Measurements from ENCODE around the gene SEC61B. TPM values are rescaled to one million over a fixed set of nuclear protein-coding genes. Genes with fewer than 3 reads are reported as not detected.

Gene SEC61B
- total and polyA plus RNA-seq, 10 of the 15 experiments (the other 5 are each of a cell fraction or from before 2014, with no cell fraction given), result 108 to 747 (median 301) TPM

DNA sequence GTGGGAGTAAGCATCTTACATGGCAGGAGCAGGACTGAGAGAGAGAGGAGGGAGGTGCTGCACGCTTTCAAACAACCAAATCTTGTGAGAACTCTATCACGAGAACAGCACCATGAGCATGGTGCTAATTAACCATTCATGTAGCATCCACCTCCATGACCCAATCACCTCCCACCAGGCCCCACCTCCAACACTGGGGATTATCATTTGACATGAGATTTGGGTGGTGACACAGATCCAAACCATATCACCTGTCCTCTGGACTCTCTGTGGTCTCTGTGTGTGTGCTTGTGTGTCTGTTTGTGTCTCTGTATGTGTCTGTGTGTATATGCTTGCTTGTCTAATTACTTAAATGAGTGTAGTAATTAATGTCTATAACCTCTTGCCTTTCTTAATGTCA lies 31.1 kb downstream of the SEC61B start:
- ATAC-seq (peak; percentile 77), DNase-seq (ENCODE audit: low read depth, low spot score) (peak; percentile 68), FAIRE-seq (peak; percentile 86)
- BruUV-seq (replicated peaks), result no TSS peak
- H3K36me3 ChIP-seq (ENCODE audit: control insufficient read depth in 2 of 2, insufficient read depth in 2 of 2, low read length in 1 of 2), result no peaks in the 10 kb centered on the region
- in situ Hi-C loops (cut with MboI), result no loop called here
- POLR2A ChIA-PET, result interaction anchor here (1.0 to 1.9 kb wide), 6 partner anchors 9 to 71 kb away, joined by 3 to 8 read pairs (median 4); no protein-coding TSS in a partner anchor
- 25% methylated on average over 2 of the region's 2 CpGs for WGBS (ENCODE audit: insufficient coverage, insufficient replicate concordance, low lambda C conversion rate, missing lambda C conversion rate)
- CTCF ChIA-PET, result interaction anchor here (3.4 to 3.7 kb wide), 2 partner anchors 12 to 20 kb away, joined by 24 to 40 read pairs; no protein-coding TSS in a partner anchor
- H2AFZ ChIP-seq (ENCODE audit: control insufficient read depth, low read depth, low read length), result peak overlapping the region; percentile 64
- H3K4me3 ChIP-seq, result no peak overlapping the region
- no peaks in the 10 kb centered on the region for H3K9me3 ChIP-seq (replicated peaks; ENCODE audit: control insufficient read depth, insufficient read depth, low read length)
- RAD21 ChIA-PET (ENCODE audit: unreplicated experiment), result interaction anchor here (0.9 to 3.7 kb wide), 6 partner anchors 10 to 566 kb away, joined by 3 to 50 read pairs (median 6); partner anchors contain the start of genes ALG2 and SEC61B
- H3K4me2 ChIP-seq (ENCODE audit: control insufficient read depth, insufficient read depth), result peak overlapping the region; percentile 91
- SMC1A ChIA-PET (ENCODE audit: uncharacterized antibody, unreplicated experiment), result interaction anchor here (0.8 to 3.7 kb wide), 6 partner anchors 9 to 115 kb away, joined by 3 to 50 read pairs (median 10); no protein-coding TSS in a partner anchor
- no peaks in the 10 kb centered on the region for H3K27me3 ChIP-seq (replicated peaks in 1 of 2; ENCODE audit: control insufficient read depth in 2 of 2, insufficient read depth in 2 of 2, low read length in 1 of 2)
- H4K20me1 ChIP-seq (ENCODE audit: control insufficient read depth, insufficient read depth), result no peaks in the 10 kb centered on the region
- H3K4me1 ChIP-seq (ENCODE audit: control insufficient read depth, insufficient read depth, low read length), result peaks cover 34% of the 10 kb centered on the region
- no peaks in the 10 kb centered on the region for H3K79me2 ChIP-seq (ENCODE audit: control insufficient read depth, insufficient read depth, low read length)
- peak overlapping the region; percentile 96 for H3K27ac ChIP-seq (ENCODE audit: control insufficient read depth, insufficient read depth)
- intact Hi-C loops (cut with micrococcal nuclease; ENCODE audit: unreplicated experiment), result loop anchor here (1.0 to 10.0 kb wide), 3 partner anchors 17 to 962 kb away; no protein-coding TSS in a partner anchor
- H3K9ac ChIP-seq (ENCODE audit: control insufficient read depth, insufficient read depth, low read length), result peak overlapping the region; percentile 76
- TF ChIP-seq TCF12 (IDR thresholded peaks at IDR 0.05; ENCODE audit: low read depth, low read length), result peak; percentile 80
- TF ChIP-seq EZH2 (IDR thresholded peaks at IDR 0.05; ENCODE audit: borderline replicate concordance, control insufficient read depth, low read depth, low read length), result no peak
- TF ChIP-seq TCF3 (IDR thresholded peaks at IDR 0.05; ENCODE audit: borderline replicate concordance, insufficient read depth, low read depth, low read length), result no peak
- TF ChIP-seq TBL1XR1 (IDR thresholded peaks at IDR 0.05; ENCODE audit: low read depth, low read length), result no peak
- TF ChIP-seq SREBF2 (IDR thresholded peaks at IDR 0.05; ENCODE audit: low read length), result no peak
- TF ChIP-seq IKZF1 (conservative IDR thresholded peaks at IDR 0.05), result no peak
- TF ChIP-seq NFYB (IDR thresholded peaks at IDR 0.05; ENCODE audit: insufficient read depth, low read depth, low read length), result 0 out of 2 replicates have a peak, but pooled peaks have one; percentile 42
- 0 out of 2 replicates have a peak, but pooled peaks have one; percentile 65 for TF ChIP-seq WRNIP1 (IDR thresholded peaks at IDR 0.05; ENCODE audit: borderline replicate concordance, low read depth, low read length)
- peak; percentile 48; the same call in 1 of the 2 replicates for TF ChIP-seq BCL11A (IDR thresholded peaks at IDR 0.05; ENCODE audit: low read depth, low read length)
- TF ChIP-seq NFXL1 (IDR thresholded peaks at IDR 0.05; ENCODE audit: borderline replicate concordance), result no peak
- TF ChIP-seq DPF2 (IDR thresholded peaks at IDR 0.05), result no peak
- TF ChIP-seq CBX3 (IDR thresholded peaks at IDR 0.05; ENCODE audit: borderline replicate concordance, low read depth), result no peak
- TF ChIP-seq BHLHE40 (IDR thresholded peaks at IDR 0.05; ENCODE audit: borderline replicate concordance in 1 of 2, low read depth in 2 of 2, low read length in 1 of 2), result peak in 1 of 2 experiments; percentile 63; a peak in 3 of 4 replicates
- TF ChIP-seq CHD2 (IDR thresholded peaks at IDR 0.05; ENCODE audit: borderline replicate concordance, low read depth, low read length), result peak; percentile 63; the same call in 1 of the 2 replicates
- TF ChIP-seq, protein P1, sequence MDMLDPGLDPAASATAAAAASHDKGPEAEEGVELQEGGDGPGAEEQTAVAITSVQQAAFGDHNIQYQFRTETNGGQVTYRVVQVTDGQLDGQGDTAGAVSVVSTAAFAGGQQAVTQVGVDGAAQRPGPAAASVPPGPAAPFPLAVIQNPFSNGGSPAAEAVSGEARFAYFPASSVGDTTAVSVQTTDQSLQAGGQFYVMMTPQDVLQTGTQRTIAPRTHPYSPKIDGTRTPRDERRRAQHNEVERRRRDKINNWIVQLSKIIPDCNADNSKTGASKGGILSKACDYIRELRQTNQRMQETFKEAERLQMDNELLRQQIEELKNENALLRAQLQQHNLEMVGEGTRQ (IDR thresholded peaks at IDR 0.05; ENCODE audit: borderline replicate concordance, low read depth, low read length), result no peak; the same call in 1 of the 2 replicates
- no peak for TF ChIP-seq NFYA (IDR thresholded peaks at IDR 0.05; ENCODE audit: borderline replicate concordance, low read depth, low read length)
- TF ChIP-seq MTA2 (IDR thresholded peaks at IDR 0.05; ENCODE audit: low read depth), result peak; percentile 59; the same call in 1 of the 2 replicates
- TF ChIP-seq IRF4 (IDR thresholded peaks at IDR 0.05; ENCODE audit: low read depth, low read length), result peak; percentile 60; the same call in 1 of the 2 replicates
- TF ChIP-seq, protein P2, sequence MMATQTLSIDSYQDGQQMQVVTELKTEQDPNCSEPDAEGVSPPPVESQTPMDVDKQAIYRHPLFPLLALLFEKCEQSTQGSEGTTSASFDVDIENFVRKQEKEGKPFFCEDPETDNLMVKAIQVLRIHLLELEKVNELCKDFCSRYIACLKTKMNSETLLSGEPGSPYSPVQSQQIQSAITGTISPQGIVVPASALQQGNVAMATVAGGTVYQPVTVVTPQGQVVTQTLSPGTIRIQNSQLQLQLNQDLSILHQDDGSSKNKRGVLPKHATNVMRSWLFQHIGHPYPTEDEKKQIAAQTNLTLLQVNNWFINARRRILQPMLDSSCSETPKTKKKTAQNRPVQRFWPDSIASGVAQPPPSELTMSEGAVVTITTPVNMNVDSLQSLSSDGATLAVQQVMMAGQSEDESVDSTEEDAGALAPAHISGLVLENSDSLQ (IDR thresholded peaks at IDR 0.05), result peak; percentile 13; the same call in 1 of the 2 replicates
- TF ChIP-seq SMAD5 (IDR thresholded peaks at IDR 0.05; ENCODE audit: low read depth), result 0 out of 2 replicates have a peak, but pooled peaks have one; percentile 11
- no peak for TF ChIP-seq CHD1 (IDR thresholded peaks at IDR 0.05; ENCODE audit: low read depth, low read length)
- TF ChIP-seq, protein P3, sequence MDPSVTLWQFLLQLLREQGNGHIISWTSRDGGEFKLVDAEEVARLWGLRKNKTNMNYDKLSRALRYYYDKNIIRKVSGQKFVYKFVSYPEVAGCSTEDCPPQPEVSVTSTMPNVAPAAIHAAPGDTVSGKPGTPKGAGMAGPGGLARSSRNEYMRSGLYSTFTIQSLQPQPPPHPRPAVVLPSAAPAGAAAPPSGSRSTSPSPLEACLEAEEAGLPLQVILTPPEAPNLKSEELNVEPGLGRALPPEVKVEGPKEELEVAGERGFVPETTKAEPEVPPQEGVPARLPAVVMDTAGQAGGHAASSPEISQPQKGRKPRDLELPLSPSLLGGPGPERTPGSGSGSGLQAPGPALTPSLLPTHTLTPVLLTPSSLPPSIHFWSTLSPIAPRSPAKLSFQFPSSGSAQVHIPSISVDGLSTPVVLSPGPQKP (IDR thresholded peaks at IDR 0.05; ENCODE audit: low read depth, low read length), result no peak
- TF ChIP-seq CBFB (IDR thresholded peaks at IDR 0.05; ENCODE audit: low read depth), result no peak

Measured in GM12878 (cell line).